Right renal pelvis (tissue), 4 donors: ENCODE data around the gene IL12B. TPM values are rescaled to one million over a fixed set of nuclear protein-coding genes. Genes with fewer than 3 reads are reported as not detected.
"Not testable (repeated sequence)": the region's sequence is repeated elsewhere in the genome, so short reads cannot be mapped to it uniquely, and the experiment has no call there.

Experiments
- DNase-seq, 4 donors: peaks; one replicate each; pipeline ENCODE4 v3.0.0-alpha.2; 2013; ENCODE audit warnings: low read depth in 4 of 4, low spot score in 3 of 4, missing footprints in 1 of 4
- polyA plus RNA-seq, 4 donors: library from polyadenylated mRNA; unstranded; fragments of 120-200 nt; gene quantifications; one replicate each; pipeline ENCODE4 v1.2.1, GENCODE V29; 2013; ENCODE audit not compliant: insufficient read length in 4 of 4

The IL12B gene
- polyA plus RNA-seq, 4 donors: 0.05 to 0.08 TPM; not detected in 2

- DNase-seq: not testable (repeated sequence)
Observed at GRCh38 chr5:159301929-159302860, 28.1 kb downstream of the IL12B start.

GRCh38 chr5:159301466-159301865, 28.8 kb downstream of the IL12B start:
- DNase-seq: no peak

- not testable (repeated sequence) for DNase-seq
Observed at GRCh38 chr5:159297300-159297699, 33.0 kb downstream of the IL12B start.

GRCh38 chr5:159294921-159295320, 35.4 kb downstream of the IL12B start:
- no peak for DNase-seq

- DNase-seq: no peak
Observed at GRCh38 chr5:159290741-159291140, 39.5 kb downstream of the IL12B start.

- no peak for DNase-seq
Observed at GRCh38 chr5:159286420-159287035, 43.8 kb downstream of the IL12B start.

- no peak for DNase-seq
Observed at GRCh38 chr5:159274676-159275075, 55.6 kb downstream of the IL12B start.

GRCh38 chr5:159273923-159274322, 56.4 kb downstream of the IL12B start:
- DNase-seq: no peak

GRCh38 chr5:159269723-159270122, 60.6 kb downstream of the IL12B start:
- DNase-seq: no peak

GRCh38 chr5:159266764-159267163, 63.5 kb downstream of the IL12B start:
- not testable (repeated sequence) for DNase-seq

Other genes with a start within 250 kb of the IL12B start
- 10 to 100 TPM; 18.3 to 23.3 (median 20.0) TPM for gene EBF1, start 230.6 kb downstream of the IL12B start, polyA plus RNA-seq
- 100 to 1,000 TPM in 3 of 4 donors, 10 to 100 TPM in 1; 93.5 to 116 (median 112) TPM for gene RNF145, start 120.9 kb downstream of the IL12B start, polyA plus RNA-seq
- gene UBLCP1, start 67.2 kb downstream of the IL12B start, polyA plus RNA-seq: 10 to 100 TPM; 42.8 to 55.6 (median 50.4) TPM